ENCODE measurements around the gene RDX.

Gene RDX

GRCh38 chr11:110160016-110160415 is 136.4 kb downstream of the RDX start:
- H3F3A ChIP-seq (ENCODE audit: insufficient read depth, low read length): no peaks in the 10 kb centered on the region; the same call in 1 of the 2 replicates
- TF ChIP-seq EZH2phosphoT487 (IDR thresholded peaks at IDR 0.05; ENCODE audit: low read length) (no peak), EZH2 (optimal IDR thresholded peaks at IDR 0.05; ENCODE audit: low read depth, low read length) (no peak), CTCF (IDR thresholded peaks at IDR 0.05; ENCODE audit: low read length) (no peak)
- no peaks in the 10 kb centered on the region for H3K9me2 ChIP-seq (replicated peaks; ENCODE audit: insufficient read depth, low read length)
- H3K4me2 ChIP-seq (ENCODE audit: low read depth, low read length): no peak overlapping the region
- H3K27ac ChIP-seq (ENCODE audit: low read length): no peak overlapping the region
- H4K20me1 ChIP-seq (ENCODE audit: insufficient read depth, low read length): no peaks in the 10 kb centered on the region
- no peak overlapping the region for H3K4me3 ChIP-seq (ENCODE audit: low read length)
- H3K4me1 ChIP-seq (ENCODE audit: low read length): no peaks in the 10 kb centered on the region
- DNase-seq: no peak
- no peak overlapping the region for H3K9ac ChIP-seq (ENCODE audit: low read length)
- H3K79me2 ChIP-seq (ENCODE audit: low read length): no peaks in the 10 kb centered on the region
- H3K9me3 ChIP-seq (replicated peaks; ENCODE audit: insufficient read depth, low read length): no peaks in the 10 kb centered on the region
- no peak overlapping the region for H2AFZ ChIP-seq (ENCODE audit: low read length)
- no peaks in the 10 kb centered on the region for H3K27me3 ChIP-seq (replicated peaks; ENCODE audit: insufficient read depth, low read length)
- no peaks in the 10 kb centered on the region; the same call in 1 of the 2 replicates for H3K36me3 ChIP-seq (replicated peaks; ENCODE audit: insufficient read depth, low read length)

DNA sequence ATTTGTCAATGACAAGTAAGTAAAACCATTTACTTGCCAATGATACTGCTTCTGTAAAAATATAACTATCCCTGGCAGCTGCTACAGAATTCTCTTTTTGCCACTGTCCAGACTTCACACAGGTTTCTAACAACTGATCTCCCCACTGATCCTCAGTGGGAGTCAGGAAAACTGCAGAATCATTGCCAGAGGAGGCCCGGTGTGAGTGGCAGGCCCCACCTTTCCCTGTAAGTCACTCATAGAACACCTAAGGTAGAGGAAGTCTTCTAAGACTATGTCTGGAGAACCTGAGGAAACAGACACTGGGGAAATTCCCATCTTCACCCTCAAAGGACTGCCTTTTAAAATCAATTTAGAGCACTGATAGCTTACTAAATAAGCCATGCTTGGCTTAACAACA is 136.9 kb downstream of the RDX start:
- no peaks in the 10 kb centered on the region; the same call in 1 of the 2 replicates for H3K36me3 ChIP-seq (replicated peaks; ENCODE audit: insufficient read depth, low read length)
- no peak overlapping the region for H3K27ac ChIP-seq (ENCODE audit: low read length)
- no peak for DNase-seq
- H2AFZ ChIP-seq (ENCODE audit: low read length): no peak overlapping the region
- H3K27me3 ChIP-seq (replicated peaks; ENCODE audit: insufficient read depth, low read length): no peaks in the 10 kb centered on the region
- no peaks in the 10 kb centered on the region; the same call in 1 of the 2 replicates for H3F3A ChIP-seq (ENCODE audit: insufficient read depth, low read length)
- no peak overlapping the region for H3K9ac ChIP-seq (ENCODE audit: low read length)
- H3K4me2 ChIP-seq (ENCODE audit: low read depth, low read length): no peak overlapping the region
- H3K9me3 ChIP-seq (replicated peaks; ENCODE audit: insufficient read depth, low read length): no peaks in the 10 kb centered on the region
- TF ChIP-seq EZH2phosphoT487 (IDR thresholded peaks at IDR 0.05; ENCODE audit: low read length) (no peak), CTCF (IDR thresholded peaks at IDR 0.05; ENCODE audit: low read length) (no peak), EZH2 (optimal IDR thresholded peaks at IDR 0.05; ENCODE audit: low read depth, low read length) (no peak)
- H3K79me2 ChIP-seq (ENCODE audit: low read length): no peaks in the 10 kb centered on the region
- no peaks in the 10 kb centered on the region for H3K4me1 ChIP-seq (ENCODE audit: low read length)
- no peak overlapping the region for H3K4me3 ChIP-seq (ENCODE audit: low read length)
- no peaks in the 10 kb centered on the region for H4K20me1 ChIP-seq (ENCODE audit: insufficient read depth, low read length)
- no peaks in the 10 kb centered on the region for H3K9me2 ChIP-seq (replicated peaks; ENCODE audit: insufficient read depth, low read length)

DNA sequence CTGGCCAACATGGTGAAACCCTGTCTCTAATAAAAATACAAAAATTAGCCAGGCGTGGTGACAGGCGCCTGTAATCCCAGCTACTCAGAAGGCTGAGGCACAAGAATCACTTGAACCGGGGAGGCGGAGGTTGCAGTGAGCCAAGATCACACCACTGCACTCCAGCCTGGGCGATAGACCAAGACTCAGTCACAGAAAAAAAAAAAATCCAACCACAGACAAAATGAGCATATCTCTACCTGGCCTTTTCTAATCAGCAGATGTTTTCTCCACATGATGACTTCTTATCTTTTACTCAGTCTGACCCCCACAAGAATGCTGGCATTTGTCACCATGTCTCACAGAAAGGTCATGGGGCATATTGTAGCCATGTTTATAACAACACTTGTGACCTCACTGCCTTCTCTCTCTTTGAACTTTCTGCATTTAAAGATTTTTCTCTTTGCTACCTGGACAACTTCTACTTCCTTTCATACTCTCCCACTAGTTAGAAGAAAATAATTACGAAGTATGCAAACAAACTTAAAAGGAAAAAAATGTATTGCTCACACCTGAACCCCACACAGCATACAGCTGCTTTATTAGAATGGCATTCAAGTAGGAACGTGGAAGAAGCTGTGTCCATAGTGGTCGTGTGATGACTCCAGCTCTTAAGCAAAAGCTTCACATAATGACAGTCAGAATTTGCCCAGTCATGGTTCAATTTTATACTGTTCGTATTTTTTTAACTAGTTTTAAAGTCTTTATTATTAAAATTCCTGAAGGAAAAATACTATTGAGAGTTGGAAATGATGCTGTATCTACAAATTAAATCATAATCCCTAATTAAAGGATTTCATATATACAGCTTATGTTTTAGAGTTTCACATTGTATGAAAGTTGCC is 137.9 kb downstream of the RDX start:
- Histone ChIP-seq H3K4me2 (ENCODE audit: low read depth, low read length) (no peak overlapping the region), H3F3A (ENCODE audit: insufficient read depth, low read length) (no peaks in the 10 kb centered on the region; the same call in 1 of the 2 replicates), H3K9ac (ENCODE audit: low read length) (no peak overlapping the region), H2AFZ (ENCODE audit: low read length) (no peak overlapping the region), H4K20me1 (ENCODE audit: insufficient read depth, low read length) (no peaks in the 10 kb centered on the region), H3K4me3 (ENCODE audit: low read length) (no peak overlapping the region), H3K4me1 (ENCODE audit: low read length) (no peaks in the 10 kb centered on the region), H3K79me2 (ENCODE audit: low read length) (no peaks in the 10 kb centered on the region), H3K9me3 (replicated peaks; ENCODE audit: insufficient read depth, low read length) (no peaks in the 10 kb centered on the region), H3K36me3 (replicated peaks; ENCODE audit: insufficient read depth, low read length) (no peaks in the 10 kb centered on the region; the same call in 1 of the 2 replicates), H3K27ac (ENCODE audit: low read length) (no peak overlapping the region), H3K9me2 (replicated peaks; ENCODE audit: insufficient read depth, low read length) (no peaks in the 10 kb centered on the region), H3K27me3 (replicated peaks; ENCODE audit: insufficient read depth, low read length) (no peaks in the 10 kb centered on the region)
- no peak for TF ChIP-seq CTCF (IDR thresholded peaks at IDR 0.05; ENCODE audit: low read length)
- no peak for TF ChIP-seq EZH2 (optimal IDR thresholded peaks at IDR 0.05; ENCODE audit: low read depth, low read length)
- TF ChIP-seq EZH2phosphoT487 (IDR thresholded peaks at IDR 0.05; ENCODE audit: low read length): no peak
- DNase-seq: no peak
